H1 (cell line): Measurements from ENCODE around the gene IFNL1.

Experiments used
- CTCF ChIP-seq, 3 experiments: IDR thresholded peaks; 1 replicate in 2 of 3; 2 replicates in 1 of 3; pipeline versions ENCODE4 v1.5.1 to v1.6.1; 2011; ENCODE audit warnings: low read length in 3 of 3, mild to moderate bottlenecking in 3 of 3, inconsistent platforms in 2 of 3, low read depth in 1 of 3, moderate library complexity in 1 of 3; ENCODE audit not compliant: insufficient read depth in 1 of 3; ENCODE audit errors: control extremely low read depth in 1 of 3
- EP300 ChIP-seq, 2 experiments: IDR thresholded peaks; 1 replicate in 1 of 2; 2 replicates in 1 of 2; pipeline ENCODE4 v1.6.1; 2011 to 2012; ENCODE audit warnings: low read depth in 2 of 2, low read length in 2 of 2, mild to moderate bottlenecking in 2 of 2, borderline replicate concordance in 1 of 2, inconsistent platforms in 1 of 2, moderate library complexity in 1 of 2
- NRF1 ChIP-seq: IDR thresholded peaks from 2 replicates; pipeline ENCODE4 v1.6.1; 2011; ENCODE audit warnings: mild to moderate bottlenecking, low read depth, low read length, improper control_type of control experiment
- POLR2A ChIP-seq, 2 experiments: IDR thresholded peaks; 1 replicate in 1 of 2; 2 replicates in 1 of 2; pipeline ENCODE4 v1.6.1; 2011; ENCODE audit warnings: low read depth in 2 of 2, low read length in 2 of 2, mild to moderate bottlenecking in 2 of 2; ENCODE audit errors: control extremely low read depth in 1 of 2
- TAF1 ChIP-seq: IDR thresholded peaks from 2 replicates; pipeline ENCODE4 v1.6.1; 2011; ENCODE audit warnings: mild to moderate bottlenecking, low read depth, low read length

- TF ChIP-seq CTCF (IDR thresholded peaks at IDR 0.05; ENCODE audit: control extremely low read depth in 1 of 3, insufficient read depth in 1 of 3, low read depth in 1 of 3, low read length in 3 of 3) (no peak), TAF1 (no peak), POLR2A (IDR thresholded peaks at IDR 0.05; ENCODE audit: control extremely low read depth in 1 of 2, low read depth in 2 of 2, low read length in 2 of 2) (no peak), NRF1 (no peak), EP300 (IDR thresholded peaks at IDR 0.05; ENCODE audit: borderline replicate concordance in 1 of 2, low read depth in 2 of 2, low read length in 2 of 2) (no peak)
Observed at GRCh38 chr19:39297931-39298634, 1.9 kb downstream of the IFNL1 start.
